Inflammatory macrophage treated with lipopolysaccharide for 1 hour (primary cell): ENCODE results near the gene THBS3.
A peak's percentile ranks its signal among the peaks of the same experiment; 100 is the strongest.
"Not testable (repeated sequence)": the region's sequence is repeated elsewhere in the genome, so short reads cannot be mapped to it uniquely, and the experiment has no call there.

Source experiments
- DNase-seq, 2 donors: peaks; one replicate each; pipeline ENCODE4 v3.0.0-alpha.2; 2020 to 2022

The THBS3 gene

GRCh38 chr1:155233502-155233901 lies 25.8 kb upstream of the THBS3 start:
- DNase-seq = not testable (repeated sequence)

GRCh38 chr1:155232001-155232978 lies 24.6 kb upstream of the THBS3 start:
- DNase-seq = not testable (repeated sequence)

GRCh38 chr1:155231302-155231701 lies 23.6 kb upstream of the THBS3 start:
- DNase-seq = not testable (repeated sequence)

- no peak for DNase-seq
Measured at GRCh38 chr1:155228096-155228427, 20.4 kb upstream of the THBS3 start.

- DNase-seq = peak; percentile 97 to 98
Measured at GRCh38 chr1:155227261-155228095, 19.8 kb upstream of the THBS3 start.

- DNase-seq = peak; percentile 41 to 51
Measured at GRCh38 chr1:155226910-155227260, 19.2 kb upstream of the THBS3 start.

- peak; percentile 77 to 85 for DNase-seq
Measured at GRCh38 chr1:155226188-155226909, 18.7 kb upstream of the THBS3 start.

GRCh38 chr1:155225404-155225759 lies 17.7 kb upstream of the THBS3 start:
- not testable (repeated sequence) for DNase-seq

- DNase-seq = no peak
Measured at GRCh38 chr1:155223047-155223446, 15.3 kb upstream of the THBS3 start.

- DNase-seq = not testable (repeated sequence)
Measured at GRCh38 chr1:155220211-155220965, 12.7 kb upstream of the THBS3 start.

- DNase-seq = peak; percentile 64 to 67
Measured at GRCh38 chr1:155219592-155220031, 11.9 kb upstream of the THBS3 start.

- peak; percentile 51 to 77 for DNase-seq
Measured at GRCh38 chr1:155218854-155219591, 11.3 kb upstream of the THBS3 start.

GRCh38 chr1:155214702-155215101 lies 7.0 kb upstream of the THBS3 start:
- DNase-seq = not testable (repeated sequence)

- DNase-seq = not testable (repeated sequence)
Measured at GRCh38 chr1:155212051-155212440, 4.3 kb upstream of the THBS3 start.

GRCh38 chr1:155211381-155212050 lies 3.8 kb upstream of the THBS3 start:
- DNase-seq = not testable (repeated sequence)

- peak; percentile 75 to 77 for DNase-seq
Measured at GRCh38 chr1:155210314-155211104, 2.8 kb upstream of the THBS3 start.

- DNase-seq = no peak
Measured at GRCh38 chr1:155209312-155209721, 1.6 kb upstream of the THBS3 start.

- DNase-seq = peak; percentile 71 to 78
Measured at GRCh38 chr1:155208541-155209311, 1.0 kb upstream of the THBS3 start, which contains the start of gene MTX1. TSS of gene MTX1 (plus strand) at chr1:155208695. CDS start at chr1:155208805, 110 bp downstream.
